CD14-positive monocyte (primary cell): ENCODE measurements around the gene CMTM2. TPM values are rescaled to one million over a fixed set of nuclear protein-coding genes. Genes with fewer than 3 reads are reported as not detected.
A peak's percentile ranks its signal among the peaks of the same experiment; 100 is the strongest.

Experiments used
- DNase-seq, 3 donors: peaks; one replicate each; pipeline ENCODE4 v3.0.0-alpha.2; 2011 to 2022
- H2AFZ ChIP-seq: 2 replicates; pipeline ENCODE4 v1.6.0; 2012; ENCODE audit warnings: mild to moderate bottlenecking, low read depth, low read length, inconsistent platforms; ENCODE audit not compliant: insufficient read depth, poor library complexity, severe bottlenecking
- H3K27ac ChIP-seq, 2 donors: 1 replicate in 1 of 2; 2 replicates in 1 of 2; pipeline ENCODE4 v1.5.1; 2012 to 2013; ENCODE audit warnings: low read length in 2 of 2, control low read depth in 1 of 2, inconsistent platforms in 1 of 2, low read depth in 1 of 2, mild to moderate bottlenecking in 1 of 2
- H3K27me3 ChIP-seq, 2 donors: one replicate each; pipeline versions ENCODE4 v1.6.0 to v1.6.1; 2011 to 2013; ENCODE audit warnings: low read length in 2 of 2; ENCODE audit not compliant: control insufficient read depth in 2 of 2, insufficient read depth in 2 of 2
- H3K36me3 ChIP-seq, 2 donors: replicated peaks in 1 of 2; 1 replicate in 1 of 2; 2 replicates in 1 of 2; pipeline versions ENCODE4 v1.5.1 to v1.6.1; 2012 to 2013; ENCODE audit warnings: low read length in 2 of 2, control low read depth in 1 of 2, inconsistent platforms in 1 of 2, mild to moderate bottlenecking in 1 of 2; ENCODE audit not compliant: insufficient read depth in 2 of 2, control insufficient read depth in 1 of 2
- H3K4me1 ChIP-seq, 2 donors: 1 replicate in 1 of 2; 2 replicates in 1 of 2; pipeline versions ENCODE4 v1.5.1 to v1.6.1; 2012 to 2013; ENCODE audit warnings: low read length in 2 of 2, control low read depth in 1 of 2, inconsistent platforms in 1 of 2, mild to moderate bottlenecking in 1 of 2, moderate library complexity in 1 of 2; ENCODE audit not compliant: insufficient read depth in 2 of 2, control insufficient read depth in 1 of 2
- H3K4me2 ChIP-seq: replicated peaks from 2 replicates; pipeline ENCODE3; 2012; ENCODE audit warnings: low read length, moderate library complexity, mild to moderate bottlenecking; ENCODE audit not compliant: poor library complexity, severe bottlenecking; ENCODE audit errors: extremely low read depth
- H3K4me3 ChIP-seq, 3 experiments: fragments of 200-600 bp in 1 of 3; sonication (generic) in 1 of 3; replicated peaks in 1 of 3; 1 replicate in 2 of 3; 2 replicates in 1 of 3; pipeline ENCODE4 v1.5.1; 2011 to 2013; ENCODE audit warnings: low read length in 3 of 3, mild to moderate bottlenecking in 3 of 3, control low read depth in 2 of 3, low read depth in 2 of 3, inconsistent platforms in 1 of 3, moderate library complexity in 1 of 3
- H3K79me2 ChIP-seq: 2 replicates; pipeline ENCODE4 v1.6.0; 2012; ENCODE audit warnings: mild to moderate bottlenecking, control low read depth, inconsistent platforms, low read length, moderate library complexity; ENCODE audit not compliant: insufficient read depth
- H3K9ac ChIP-seq: 2 replicates; pipeline ENCODE4 v1.6.0; 2017; ENCODE audit warnings: low read length, mild to moderate bottlenecking; ENCODE audit not compliant: insufficient read depth, poor library complexity, severe bottlenecking
- H3K9me3 ChIP-seq, 2 donors: replicated peaks in 1 of 2; 1 replicate in 1 of 2; 2 replicates in 1 of 2; pipeline versions ENCODE4 v1.5.1 to v1.6.1; 2012 to 2013; ENCODE audit warnings: low read length in 2 of 2, control low read depth in 1 of 2; ENCODE audit not compliant: control insufficient read depth in 1 of 2, insufficient read depth in 1 of 2
- H4K20me1 ChIP-seq: 2 replicates; pipeline ENCODE4 v1.6.0; 2012; ENCODE audit warnings: mild to moderate bottlenecking, low read length, control low read depth, moderate library complexity; ENCODE audit not compliant: insufficient read depth
- H3K27ac Mint-ChIP-seq, 7 donors: one replicate each; pipeline ENCODE4 v1.8.0; 2020; ENCODE audit warnings: mild to moderate bottlenecking in 7 of 7, mixed read lengths in 7 of 7, moderate library complexity in 6 of 7, inconsistent platforms in 2 of 7
- H3K27me3 Mint-ChIP-seq, 3 donors: one replicate each; pipeline ENCODE4 v1.8.0; 2021 to 2022; ENCODE audit warnings: low read depth in 3 of 3, mild to moderate bottlenecking in 3 of 3, mixed read lengths in 3 of 3, moderate library complexity in 3 of 3, inconsistent platforms in 1 of 3
- H3K36me3 Mint-ChIP-seq, 2 donors: one replicate each; pipeline ENCODE4 v1.8.0; 2020; ENCODE audit warnings: mixed read lengths in 2 of 2, inconsistent platforms in 1 of 2, mild to moderate bottlenecking in 1 of 2
- H3K4me1 Mint-ChIP-seq: one replicate; pipeline ENCODE4 v1.8.0; 2020; ENCODE audit warnings: mild to moderate bottlenecking, mixed read lengths
- H3K4me3 Mint-ChIP-seq, 2 donors: one replicate each; pipeline ENCODE4 v1.8.0; 2020; ENCODE audit warnings: mild to moderate bottlenecking in 2 of 2, mixed read lengths in 2 of 2, moderate library complexity in 1 of 2
- H3K9me3 Mint-ChIP-seq, 7 donors: one replicate each; pipeline ENCODE4 v1.8.0; 2020 to 2022; ENCODE audit warnings: mixed read lengths in 7 of 7, mild to moderate bottlenecking in 6 of 7, moderate library complexity in 6 of 7, inconsistent platforms in 2 of 7
- CTCF ChIP-seq: fragments of 200-600 bp; IDR thresholded peaks from one replicate; pipeline ENCODE4 v1.8.0; 2022; ENCODE audit warnings: antibody characterized with exemption, mild to moderate bottlenecking
- WGBS: methylation state at CpG from one replicate; pipeline ENCODE4 v1.1.5; 2013; ENCODE audit warnings: missing lambda C conversion rate; ENCODE audit not compliant: insufficient coverage; 5-methylcytosine and 5-hydroxymethylcytosine counted together
- intact Hi-C, 2 donors: fragments of 100-400 bp; cut with micrococcal nuclease; formaldehyde crosslinking; loops; one replicate each; pipeline versions ENCODE4 v1.15.0 to v1.15.1; 2023
- polyA plus RNA-seq, 3 donors: library from polyadenylated mRNA; depleted of rRNA in 1 of 3; unstranded in 2 of 3; stranded (reverse) in 1 of 3; fragments of 300-500 nt in 2 of 3; fragments of >200 nt in 1 of 3; fragmentation: Illumina TruSeq in 2 of 3; gene quantifications; 1 replicate in 2 of 3; 2 replicates in 1 of 3; pipeline ENCODE4 v1.2.3, GENCODE V29; 2012 to 2021

The CMTM2 gene
- polyA plus RNA-seq, 3 donors, result 11.0 to 41.6 (median 39.1) TPM

GRCh38 chr16:66542396-66542795 is 36.9 kb upstream of the CMTM2 start:
- Histone ChIP-seq H2AFZ (no peak overlapping the region), H3K9me3 (no peaks in the 10 kb centered on the region), H3K27me3 (no peaks in the 10 kb centered on the region), H3K4me2 (no peak overlapping the region), H3K4me3 (no peak overlapping the region), H3K36me3 (peaks cover 30 to 52% of the 10 kb centered on the region in 2 donors), H3K79me2 (peaks cover 8% of the 10 kb centered on the region), H4K20me1 (no peaks in the 10 kb centered on the region), H3K9ac (no peak overlapping the region), H3K27ac (no peak overlapping the region), H3K4me1 (peaks cover 32% of the 10 kb centered on the region in 2 donors)
- WGBS, result no CpG with 5 or more reads among the region's 3 CpGs
- no peak for TF ChIP-seq CTCF
- intact Hi-C loops, result no loop called here
- H3K27ac Mint-ChIP-seq, result peak overlapping the region in 1 of 7 donors; percentile 22
- H3K27me3 Mint-ChIP-seq, result peaks cover 0 to 2% (median 0%) of the 10 kb centered on the region in 3 donors
- no peaks in the 10 kb centered on the region for H3K9me3 Mint-ChIP-seq
- H3K4me1 Mint-ChIP-seq, result peaks cover 52% of the 10 kb centered on the region
- no peak overlapping the region for H3K4me3 Mint-ChIP-seq
- peaks cover 71 to 83% of the 10 kb centered on the region in 2 donors for H3K36me3 Mint-ChIP-seq
- DNase-seq, result no peak

GRCh38 chr16:66543541-66543940 is 35.7 kb upstream of the CMTM2 start:
- H3K36me3 ChIP-seq, result peaks cover 22 to 40% of the 10 kb centered on the region in 2 donors
- H3K4me1 ChIP-seq, result peaks cover 43 to 44% of the 10 kb centered on the region in 2 donors
- peak overlapping the region; percentile 72 to 98 (median 94) for H3K27ac Mint-ChIP-seq
- peaks cover 0 to 2% (median 0%) of the 10 kb centered on the region in 3 donors for H3K27me3 Mint-ChIP-seq
- peak overlapping the region in 1 of 3 experiments; percentile 9 for H3K4me3 ChIP-seq
- H3K9ac ChIP-seq, result no peak overlapping the region
- H2AFZ ChIP-seq, result peak overlapping the region; percentile 55
- peaks cover 15% of the 10 kb centered on the region for H3K79me2 ChIP-seq
- intact Hi-C loops, result no loop called here
- TF ChIP-seq CTCF, result no peak
- H3K27ac ChIP-seq, result peak overlapping the region; percentile 70 to 78
- no peaks in the 10 kb centered on the region for H3K27me3 ChIP-seq
- WGBS, result 94% methylated on average over 2 of the region's 6 CpGs
- no peaks in the 10 kb centered on the region for H3K9me3 ChIP-seq
- peaks cover 64 to 81% of the 10 kb centered on the region in 2 donors for H3K36me3 Mint-ChIP-seq
- H3K9me3 Mint-ChIP-seq, result no peaks in the 10 kb centered on the region
- H3K4me3 Mint-ChIP-seq, result peak overlapping the region in 1 of 2 donors; percentile 37
- H3K4me2 ChIP-seq, result peak overlapping the region; percentile 23
- no peaks in the 10 kb centered on the region for H4K20me1 ChIP-seq
- no peak for DNase-seq
- peaks cover 63% of the 10 kb centered on the region for H3K4me1 Mint-ChIP-seq
